Heart right ventricle (tissue), 16 donors: ENCODE data around the gene C5. TPM values are rescaled to one million over a fixed set of nuclear protein-coding genes. Genes with fewer than 3 reads are reported as not detected.

Experiments used
- ATAC-seq, 8 donors: fragments of 200-7000 bp; cut with Tn5 transposase; one replicate each; pipeline ENCODE4 v1.9.1; 2020; ENCODE audit warnings: mild to moderate bottlenecking in 8 of 8, moderate library complexity in 8 of 8, moderate number of reproducible peaks in 1 of 8
- DNase-seq, 2 donors: peaks; one replicate each; pipeline ENCODE4 v3.0.0-alpha.2; 2020
- H3K27ac ChIP-seq, 10 donors: fragments of 200-600 bp; sonication (generic) in 2 of 10; one replicate each; pipeline versions ENCODE4 v1.5.0 to v1.8.0; 2020 to 2022; ENCODE audit warnings: mild to moderate bottlenecking in 3 of 10
- H3K27me3 ChIP-seq, 7 donors: fragments of 200-600 bp; one replicate each; pipeline ENCODE4 v1.8.0; 2021 to 2022; ENCODE audit warnings: mild to moderate bottlenecking in 2 of 7
- H3K36me3 ChIP-seq, 9 donors: fragments of 200-600 bp; sonication (generic) in 1 of 9; one replicate each; pipeline versions ENCODE4 v1.5.0 to v1.8.0; 2020 to 2022; ENCODE audit warnings: mild to moderate bottlenecking in 2 of 9
- H3K4me1 ChIP-seq, 9 donors: fragments of 200-600 bp; sonication (generic) in 1 of 9; one replicate each; pipeline versions ENCODE4 v1.5.0 to v1.8.0; 2020 to 2022; ENCODE audit warnings: mild to moderate bottlenecking in 4 of 9
- H3K4me3 ChIP-seq, 10 donors: fragments of 200-600 bp; sonication (generic) in 2 of 10; one replicate each; pipeline versions ENCODE4 v1.5.0 to v1.8.0; 2020 to 2022; ENCODE audit warnings: mild to moderate bottlenecking in 7 of 10, moderate library complexity in 2 of 10
- H3K9me3 ChIP-seq, 11 donors: fragments of 200-600 bp in 10 of 11; sonication (generic) in 2 of 11; one replicate each; pipeline versions ENCODE4 v1.5.0 to v1.8.0; 2013 to 2022; ENCODE audit warnings: mild to moderate bottlenecking in 2 of 11, control low read depth in 1 of 11, moderate library complexity in 1 of 11
- CTCF ChIP-seq, 9 donors: fragments of 200-600 bp; sonication (generic) in 2 of 9; IDR thresholded peaks; one replicate each; pipeline versions ENCODE4 v1.5.0 to v1.8.0; 2021 to 2022; ENCODE audit warnings: antibody characterized with exemption in 9 of 9, mild to moderate bottlenecking in 5 of 9, moderate library complexity in 1 of 9
- WGBS, 2 donors: extraction: QIAGEN DNeasy Blood & Tissue Kit; methylation state at CpG; one replicate each; pipeline ENCODE4 v1.1.7; 2013; ENCODE audit warnings: inconsistent platforms in 1 of 2; 5-methylcytosine and 5-hydroxymethylcytosine counted together
- intact Hi-C, 10 donors: fragments of 100-400 bp; cut with DNase I; formaldehyde crosslinking; loops; one replicate each; pipeline versions ENCODE4 v1.11.1 to v1.14.2; 2022
- polyA plus RNA-seq, 2 donors: library from polyadenylated mRNA; stranded (reverse); fragments of 200-250 nt; gene quantifications; one replicate each; pipeline ENCODE4 v1.2.3, GENCODE V29; 2013
- total RNA-seq, 10 donors: library from RNA; stranded (reverse); fragmentation: NEBNext Ultra II Directional in 3 of 10; extraction: Animal tissue kit (Norgen Biotek cat#: 25700) in 3 of 10; gene quantifications; one replicate each; pipeline versions ENCODE4 v1.2.1 to v1.2.4, GENCODE V29; 2021 to 2023
- donor health status: Arrhythmogenic right ventricular cardiomyopathy.
- donor health status: ischemic (EF 13 %, LVEDD 7.1; RV severe dilation, severe dysfunction).
- donor health status: healthy with polysubstance abuse.
- donor health status: DM: no; HTN: yes; CAD: no.
- donor health status: DM: no; HTN: no; CAD: no.
- donor health status: ischemic (EF 25% LVEDD 6.9; RV normal size, moderate dysfunction).
- donor health status: ischemic (EF 25% LVEDD 5.7; RV mildly dilated, moderate dysfunction).
- donor health status: healthy.
- donor health status: DM: yes; HTN: yes; CAD: no.
- donor health status: Ischemic cardiomyopathy.
- donor health status: ischemic (EF 35%, LVEDD 5.7; RV mildly dilated, moderate dysfunction).
- donor health status: nonischemic (EF 11% LVEDD 7.7; RV severe dilation, severe dysfunction).
- donor health status: DM: yes; HTN: yes; CAD: no.
- donor health status: PGD.
- donor health status: ischemic (EF 29% LVEDD 5.4; RV normal size, mild dysfunction).
- donor health status: nonischemic (EF 23%, LVEDD 6.1; RV moderate dilation, normal function).

Gene C5
- total and polyA plus RNA-seq, 12 donors = 0.35 to 1.5 (median 0.50) TPM

GRCh38 chr9:120916588-120916987 lies 133.5 kb downstream of the C5 start:
- peaks cover 0 to 6% (median 0%) of the 10 kb centered on the region in 11 donors for H3K9me3 ChIP-seq
- DNase-seq = peak in 1 of 2 donors; percentile 64
- H3K4me3 ChIP-seq = no peak overlapping the region
- WGBS, 2 donors = 52 to 56% methylated on average over 3 of the region's 3 CpGs
- H3K27ac ChIP-seq = peak overlapping the region in 3 of 10 donors; percentile 1 to 29 (median 27)
- peaks cover 7 to 51% (median 29%) of the 10 kb centered on the region in 9 donors for H3K4me1 ChIP-seq
- peak in 5 of 8 donors; percentile 23 to 53 (median 23) for ATAC-seq
- peaks cover 0 to 62% (median 0%) of the 10 kb centered on the region in 9 donors for H3K36me3 ChIP-seq
- H3K27me3 ChIP-seq = no peaks in the 10 kb centered on the region
- TF ChIP-seq CTCF (IDR thresholded peaks at IDR 0.05) = peak in 3 of 9 donors; percentile 17 to 40 (median 32)
- intact Hi-C loops = no loop called here

DNA sequence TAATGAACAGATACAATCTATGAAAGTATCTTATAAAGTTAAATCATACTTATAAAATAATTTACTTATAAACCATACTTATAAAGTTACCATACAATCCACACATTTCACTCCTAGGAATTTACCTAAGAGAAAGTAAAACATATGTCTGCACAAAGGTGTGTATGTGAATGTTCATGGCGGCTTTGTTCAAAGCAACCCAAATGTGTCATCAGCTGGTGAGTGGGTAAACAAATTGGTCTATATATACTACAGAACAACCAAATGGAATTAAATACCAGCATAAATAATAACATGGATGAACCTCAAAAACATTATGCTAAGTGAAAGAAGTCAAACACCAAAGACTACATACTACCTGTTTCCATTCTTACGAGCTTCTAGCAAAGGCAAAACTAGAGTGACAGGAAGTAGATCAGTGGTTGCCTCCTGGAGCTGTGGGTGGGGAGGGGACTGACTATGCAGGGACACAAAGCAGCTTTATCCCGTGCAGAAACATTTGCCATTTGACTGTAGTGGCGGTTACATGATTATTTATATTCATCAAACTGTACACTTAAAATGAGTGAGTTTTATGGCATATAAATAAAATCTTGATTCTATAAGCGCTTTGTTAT lies 134.1 kb downstream of the C5 start:
- no peak for TF ChIP-seq CTCF (IDR thresholded peaks at IDR 0.05)
- Histone ChIP-seq H3K4me3 (no peak overlapping the region), H3K9me3 (peaks cover 0 to 6% (median 0%) of the 10 kb centered on the region in 11 donors), H3K36me3 (peaks cover 0 to 63% (median 0%) of the 10 kb centered on the region in 9 donors), H3K4me1 (peaks cover 7 to 46% (median 28%) of the 10 kb centered on the region in 9 donors), H3K27me3 (no peaks in the 10 kb centered on the region), H3K27ac (no peak overlapping the region)
- DNase-seq (no peak), ATAC-seq (no peak)
- intact Hi-C loops = no loop called here
- WGBS, 2 donors = 80 to 81% methylated on average over 5 of the region's 5 CpGs

DNA sequence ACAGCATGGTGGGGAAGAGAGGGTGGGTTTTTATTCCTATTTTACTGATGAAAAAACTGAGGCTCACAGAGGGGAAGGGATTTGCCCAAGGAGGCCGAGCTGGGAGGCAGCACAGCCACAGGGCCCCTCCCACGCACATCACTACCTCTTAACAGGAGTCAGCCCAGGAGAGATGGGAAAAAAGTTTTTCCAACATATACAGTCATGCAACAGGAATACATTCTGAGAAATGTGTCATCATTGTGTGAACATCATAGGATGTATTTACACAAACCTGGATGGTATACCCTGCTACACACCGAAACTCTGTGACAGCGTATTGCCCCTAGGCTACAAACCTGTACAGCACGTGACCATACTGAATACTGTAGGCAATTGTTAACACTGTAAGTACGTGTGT lies 135.1 kb downstream of the C5 start:
- no peak for TF ChIP-seq CTCF (IDR thresholded peaks at IDR 0.05)
- H3K4me3 ChIP-seq = no peak overlapping the region
- H3K9me3 ChIP-seq = peaks cover 0 to 6% (median 0%) of the 10 kb centered on the region in 11 donors
- WGBS, 2 donors = 92 to 93% methylated on average over 6 of the region's 6 CpGs
- H3K4me1 ChIP-seq = peaks cover 7 to 46% (median 21%) of the 10 kb centered on the region in 9 donors
- H3K27me3 ChIP-seq = no peaks in the 10 kb centered on the region
- intact Hi-C loops = no loop called here
- peaks cover 0 to 73% (median 0%) of the 10 kb centered on the region in 9 donors for H3K36me3 ChIP-seq
- ATAC-seq = no peak
- DNase-seq = no peak
- H3K27ac ChIP-seq = no peak overlapping the region

- no peak overlapping the region for H3K4me3 ChIP-seq
- H3K27me3 ChIP-seq = no peaks in the 10 kb centered on the region
- DNase-seq (peak in 1 of 2 donors; percentile 45), ATAC-seq (peak in 6 of 8 donors; percentile 34 to 86 (median 70))
- WGBS, 2 donors = 56 to 69% methylated on average over 3 of the region's 3 CpGs
- intact Hi-C loops = no loop called here
- H3K27ac ChIP-seq = no peak overlapping the region
- peaks cover 0 to 79% (median 0%) of the 10 kb centered on the region in 9 donors for H3K36me3 ChIP-seq
- no peak for TF ChIP-seq CTCF (IDR thresholded peaks at IDR 0.05)
- H3K4me1 ChIP-seq = peaks cover 7 to 44% (median 16%) of the 10 kb centered on the region in 9 donors
- peaks cover 0 to 6% (median 0%) of the 10 kb centered on the region in 11 donors for H3K9me3 ChIP-seq
Observed at GRCh38 chr9:120914396-120914795, 135.7 kb downstream of the C5 start.
